COLO829 (cell line): ENCODE results near the gene SPAG7.
"Not testable (repeated sequence)": the region's sequence is repeated elsewhere in the genome, so short reads cannot be mapped to it uniquely, and the experiment has no call there.

ENCODE experiments used
- DNase-seq: peaks from one replicate; pipeline ENCODE4 v3.0.0; 2012; ENCODE audit warnings: low spot score

The SPAG7 gene

GRCh38 chr17:4937553-4937952, 30.1 kb downstream of the SPAG7 start:
- no peak for DNase-seq

- no peak for DNase-seq
These were observed 31.2 kb downstream of the SPAG7 start for GRCh38 chr17:4936436-4936835.

GRCh38 chr17:4935650-4936049, 32.0 kb downstream of the SPAG7 start:
- DNase-seq, result no peak

GRCh38 chr17:4934173-4934979, 33.2 kb downstream of the SPAG7 start:
- no peak for DNase-seq

- DNase-seq, result no peak
These were observed 34.0 kb downstream of the SPAG7 start for GRCh38 chr17:4933646-4934045.

GRCh38 chr17:4932756-4933155, 34.9 kb downstream of the SPAG7 start:
- DNase-seq, result no peak

- no peak for DNase-seq
These were observed 35.7 kb downstream of the SPAG7 start, which contains the start of gene GP1BA for GRCh38 chr17:4931963-4932362. Gene GP1BA, plus strand, starts transcription at chr17:4932277. Its CDS starts 328 bp downstream, at chr17:4932605.

- DNase-seq, result no peak
These were observed 38.7 kb downstream of the SPAG7 start for GRCh38 chr17:4928881-4929280.

GRCh38 chr17:4926577-4927335, 40.9 kb downstream of the SPAG7 start:
- not testable (repeated sequence) for DNase-seq

GRCh38 chr17:4921320-4921719, 46.3 kb downstream of the SPAG7 start:
- DNase-seq, result no peak

- no peak for DNase-seq
These were observed 47.1 kb downstream of the SPAG7 start for GRCh38 chr17:4920351-4921048.

GRCh38 chr17:4919511-4920047, 48.0 kb downstream of the SPAG7 start:
- no peak for DNase-seq

- not testable (repeated sequence) for DNase-seq
These were observed 53.1 kb downstream of the SPAG7 start for GRCh38 chr17:4914551-4914950.

GRCh38 chr17:4913994-4914393, 53.6 kb downstream of the SPAG7 start:
- no peak for DNase-seq
